ENCODE measurements around the gene HSPB3. TPM values are rescaled to one million over a fixed set of nuclear protein-coding genes. Genes with fewer than 3 reads are reported as not detected.

Gene HSPB3
- total and polyA plus RNA-seq, 2 donors (not counting 1 experiment from before 2014, with no cell fraction given), result 18.6 to 21.1 TPM

DNA sequence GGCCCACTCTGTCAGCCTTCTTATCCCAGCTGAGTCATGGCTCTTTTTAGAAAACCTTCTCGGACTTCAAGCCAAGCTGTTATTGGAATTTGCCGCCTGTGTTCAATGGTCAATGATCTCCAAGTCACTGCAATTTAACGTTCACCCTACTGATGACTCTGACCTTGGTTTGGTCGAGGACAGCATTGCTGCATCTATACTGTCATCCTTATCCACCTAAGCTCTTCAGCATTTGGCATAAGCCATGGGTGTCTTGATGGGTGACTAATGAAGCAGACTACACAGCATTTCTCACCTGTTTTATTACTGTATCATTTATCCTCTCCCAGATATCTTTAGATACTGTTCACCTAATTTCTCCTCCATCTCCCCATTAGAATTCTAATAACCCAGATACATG lies 5.6 kb upstream of the HSPB3 start:
- Histone ChIP-seq H3K36me3 (ENCODE audit: control insufficient read depth, insufficient read depth, low read length) (no peaks in the 10 kb centered on the region), H3K9me3 (ENCODE audit: control insufficient read depth, insufficient read depth, low read depth, low read length) (no peaks in the 10 kb centered on the region), H3K4me3 (replicated peaks in 1 of 4; ENCODE audit: control extremely low read depth in 1 of 4, insufficient read depth in 1 of 4, low read depth in 3 of 4, low read length in 4 of 4) (no peak overlapping the region), H3K27ac (ENCODE audit: insufficient read depth, low read length) (no peak overlapping the region), H4K20me1 (ENCODE audit: control insufficient read depth, extremely low read depth, insufficient read depth, low read length) (no peaks in the 10 kb centered on the region), H3K4me1 (ENCODE audit: control insufficient read depth, extremely low read depth, insufficient read depth, low read length) (peaks cover 6% of the 10 kb centered on the region), H3K9ac (ENCODE audit: insufficient read depth, low read length) (no peak overlapping the region), H3K27me3 (ENCODE audit: control insufficient read depth, insufficient read depth, low read length) (peaks cover 9% of the 10 kb centered on the region), H2AFZ (ENCODE audit: low read length) (no peak overlapping the region), H3K79me2 (ENCODE audit: control insufficient read depth, insufficient read depth, low read length) (no peaks in the 10 kb centered on the region), H3K4me2 (ENCODE audit: extremely low read depth, insufficient read depth, low read length) (no peak overlapping the region)
- no peak for TF ChIP-seq EZH2 (IDR thresholded peaks at IDR 0.05; ENCODE audit: low read length, missing control alignments)
- TF ChIP-seq, protein P1, sequence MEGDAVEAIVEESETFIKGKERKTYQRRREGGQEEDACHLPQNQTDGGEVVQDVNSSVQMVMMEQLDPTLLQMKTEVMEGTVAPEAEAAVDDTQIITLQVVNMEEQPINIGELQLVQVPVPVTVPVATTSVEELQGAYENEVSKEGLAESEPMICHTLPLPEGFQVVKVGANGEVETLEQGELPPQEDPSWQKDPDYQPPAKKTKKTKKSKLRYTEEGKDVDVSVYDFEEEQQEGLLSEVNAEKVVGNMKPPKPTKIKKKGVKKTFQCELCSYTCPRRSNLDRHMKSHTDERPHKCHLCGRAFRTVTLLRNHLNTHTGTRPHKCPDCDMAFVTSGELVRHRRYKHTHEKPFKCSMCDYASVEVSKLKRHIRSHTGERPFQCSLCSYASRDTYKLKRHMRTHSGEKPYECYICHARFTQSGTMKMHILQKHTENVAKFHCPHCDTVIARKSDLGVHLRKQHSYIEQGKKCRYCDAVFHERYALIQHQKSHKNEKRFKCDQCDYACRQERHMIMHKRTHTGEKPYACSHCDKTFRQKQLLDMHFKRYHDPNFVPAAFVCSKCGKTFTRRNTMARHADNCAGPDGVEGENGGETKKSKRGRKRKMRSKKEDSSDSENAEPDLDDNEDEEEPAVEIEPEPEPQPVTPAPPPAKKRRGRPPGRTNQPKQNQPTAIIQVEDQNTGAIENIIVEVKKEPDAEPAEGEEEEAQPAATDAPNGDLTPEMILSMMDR (conservative IDR thresholded peaks at IDR 0.05 in 1 of 2, IDR thresholded peaks at IDR 0.05 in 1 of 2; ENCODE audit: low read depth in 1 of 2, low read length in 2 of 2), result no peak
- no peak for DNase-seq (ENCODE audit: low read depth in 2 of 2)

DNA sequence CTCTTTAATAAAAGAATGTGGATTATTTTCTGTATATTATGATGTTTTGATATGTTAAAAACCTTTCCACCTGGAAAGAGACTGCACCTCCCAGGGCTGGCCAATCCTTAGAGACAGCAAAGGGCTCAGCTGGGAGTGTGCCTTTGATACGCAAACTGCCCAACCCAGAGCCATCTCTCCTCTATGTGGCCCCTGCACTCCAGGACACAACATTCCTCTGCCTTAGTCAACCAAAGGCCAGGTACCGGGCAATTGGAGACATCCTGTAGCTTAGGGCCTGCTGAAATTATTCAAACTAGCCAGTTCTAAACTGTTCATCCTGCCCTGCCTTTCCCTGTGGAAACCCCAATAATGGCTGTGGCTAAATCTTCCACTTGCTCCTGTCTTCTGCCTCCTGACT lies 5.0 kb upstream of the HSPB3 start:
- Histone ChIP-seq H3K4me2 (ENCODE audit: extremely low read depth, insufficient read depth, low read length) (no peak overlapping the region), H3K27ac (ENCODE audit: insufficient read depth, low read length) (no peak overlapping the region), H3K9ac (ENCODE audit: insufficient read depth, low read length) (no peak overlapping the region), H3K4me1 (ENCODE audit: control insufficient read depth, extremely low read depth, insufficient read depth, low read length) (peaks cover 10% of the 10 kb centered on the region), H3K9me3 (ENCODE audit: control insufficient read depth, insufficient read depth, low read depth, low read length) (no peaks in the 10 kb centered on the region), H3K79me2 (ENCODE audit: control insufficient read depth, insufficient read depth, low read length) (no peaks in the 10 kb centered on the region), H3K27me3 (ENCODE audit: control insufficient read depth, insufficient read depth, low read length) (peaks cover 9% of the 10 kb centered on the region), H2AFZ (ENCODE audit: low read length) (no peak overlapping the region), H4K20me1 (ENCODE audit: control insufficient read depth, extremely low read depth, insufficient read depth, low read length) (no peaks in the 10 kb centered on the region), H3K4me3 (replicated peaks in 1 of 4; ENCODE audit: control extremely low read depth in 1 of 4, insufficient read depth in 1 of 4, low read depth in 3 of 4, low read length in 4 of 4) (no peak overlapping the region), H3K36me3 (ENCODE audit: control insufficient read depth, insufficient read depth, low read length) (no peaks in the 10 kb centered on the region)
- TF ChIP-seq, protein P1 (conservative IDR thresholded peaks at IDR 0.05 in 1 of 2, IDR thresholded peaks at IDR 0.05 in 1 of 2; ENCODE audit: low read depth in 1 of 2, low read length in 2 of 2), result no peak
- TF ChIP-seq EZH2 (IDR thresholded peaks at IDR 0.05; ENCODE audit: low read length, missing control alignments), result no peak
- no peak for DNase-seq (ENCODE audit: low read depth in 2 of 2)

DNA sequence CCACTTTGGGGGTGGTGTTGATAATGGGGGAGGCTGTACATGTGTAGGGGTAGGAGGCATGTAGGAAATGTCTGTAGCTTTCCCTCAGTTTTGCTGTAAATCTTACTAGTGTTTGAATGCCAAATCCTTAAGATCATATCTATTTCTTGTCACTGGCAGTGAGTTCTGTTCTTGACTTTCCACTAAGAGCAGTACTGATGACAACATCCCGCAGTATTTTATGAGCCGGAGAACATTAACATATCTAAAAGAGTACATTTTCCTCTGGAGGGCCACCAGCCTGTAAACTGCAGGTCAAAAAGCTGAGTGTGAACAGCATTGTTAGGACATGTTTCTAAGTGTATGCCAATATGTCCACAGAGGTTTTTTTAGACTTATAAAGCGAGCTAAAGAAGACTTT lies 2.5 kb upstream of the HSPB3 start:
- Histone ChIP-seq H3K27ac (ENCODE audit: insufficient read depth, low read length) (no peak overlapping the region), H3K9ac (ENCODE audit: insufficient read depth, low read length) (no peak overlapping the region), H2AFZ (ENCODE audit: low read length) (no peak overlapping the region), H3K27me3 (ENCODE audit: control insufficient read depth, insufficient read depth, low read length) (peaks cover 3% of the 10 kb centered on the region), H3K4me1 (ENCODE audit: control insufficient read depth, extremely low read depth, insufficient read depth, low read length) (peaks cover 23% of the 10 kb centered on the region), H3K4me2 (ENCODE audit: extremely low read depth, insufficient read depth, low read length) (no peak overlapping the region), H3K36me3 (ENCODE audit: control insufficient read depth, insufficient read depth, low read length) (no peaks in the 10 kb centered on the region), H3K79me2 (ENCODE audit: control insufficient read depth, insufficient read depth, low read length) (no peaks in the 10 kb centered on the region), H4K20me1 (ENCODE audit: control insufficient read depth, extremely low read depth, insufficient read depth, low read length) (no peaks in the 10 kb centered on the region), H3K4me3 (replicated peaks in 1 of 4; ENCODE audit: control extremely low read depth in 1 of 4, insufficient read depth in 1 of 4, low read depth in 3 of 4, low read length in 4 of 4) (no peak overlapping the region), H3K9me3 (ENCODE audit: control insufficient read depth, insufficient read depth, low read depth, low read length) (no peaks in the 10 kb centered on the region)
- TF ChIP-seq, protein P1 (conservative IDR thresholded peaks at IDR 0.05 in 1 of 2, IDR thresholded peaks at IDR 0.05 in 1 of 2; ENCODE audit: low read depth in 1 of 2, low read length in 2 of 2), result no peak
- no peak for TF ChIP-seq EZH2 (IDR thresholded peaks at IDR 0.05; ENCODE audit: low read length, missing control alignments)
- DNase-seq (ENCODE audit: low read depth in 2 of 2), result no peak
